ENCODE measurements around the gene PTPRG.

GRCh38 chr3:61947456-61947855, 386.1 kb downstream of the PTPRG start:
- TF ChIP-seq CTCF (optimal IDR thresholded peaks at IDR 0.05 in 1 of 3, IDR thresholded peaks at IDR 0.05 in 1 of 3, conservative IDR thresholded peaks at IDR 0.05 in 1 of 3; ENCODE audit: extremely low read depth in 1 of 3, insufficient read depth in 2 of 3, low read length in 3 of 3) (no peak), EZH2 (IDR thresholded peaks at IDR 0.05; ENCODE audit: low read length) (no peak)

Data from keratinocyte (primary cell).